Measurements from ENCODE around the gene ANGPTL5. TPM values are rescaled to one million over a fixed set of nuclear protein-coding genes. Genes with fewer than 3 reads are reported as not detected.

ANGPTL5 gene
- total and polyA plus RNA-seq, 9 of the 15 experiments (the other 6 are each of a cell fraction or from before 2014, with no cell fraction given): 0.03 TPM; not detected in 8

GRCh38 chr11:101912823-101913284, 3.5 kb downstream of the ANGPTL5 start:
- 0% methylated on average over 3 of the region's 3 CpGs for WGBS (ENCODE audit: insufficient coverage, low coverage, missing lambda C conversion rate)
- H3K4me2 ChIP-seq (ENCODE audit: insufficient read depth, low read length): no peak overlapping the region
- in situ Hi-C loops (cut with MboI): no loop called here
- intact Hi-C loops (cut with micrococcal nuclease): no loop called here
- ChIA-PET POLR2A (no interaction called here), CTCF (ENCODE audit: low intra/inter-chr PET ratio) (no interaction called here)
- no peaks in the 10 kb centered on the region for H3K27me3 ChIP-seq (ENCODE audit: control insufficient read depth in 2 of 2, insufficient read depth in 2 of 2, low read length in 2 of 2)
- no TSS peak for BruUV-seq (replicated peaks)
- ATAC-seq: no peak
- no peak overlapping the region for H2AFZ ChIP-seq (ENCODE audit: low read depth, low read length)
- H4K20me1 ChIP-seq (replicated peaks; ENCODE audit: control insufficient read depth, insufficient read depth, low read length): no peaks in the 10 kb centered on the region
- no peaks in the 10 kb centered on the region for H3K9me1 ChIP-seq (ENCODE audit: control insufficient read depth, insufficient read depth, low read length)
- DNase-seq (ENCODE audit: extremely low read depth in 1 of 4, low spot score in 3 of 4): no peak
- no peaks in the 10 kb centered on the region for H3K79me2 ChIP-seq (ENCODE audit: control insufficient read depth, insufficient read depth, low read length)
- no peaks in the 10 kb centered on the region for H3K36me3 ChIP-seq (ENCODE audit: control insufficient read depth, insufficient read depth, low read length)
- H3K9me3 ChIP-seq (replicated peaks; ENCODE audit: control insufficient read depth, insufficient read depth, low read depth, low read length): no peaks in the 10 kb centered on the region
- FAIRE-seq: no peak
- H3K4me3 ChIP-seq: no peak overlapping the region
- no peak overlapping the region for H3K27ac ChIP-seq (ENCODE audit: extremely low read depth, low read depth, low read length)
- H3K9ac ChIP-seq (ENCODE audit: insufficient read depth in 1 of 2, low read depth in 2 of 2, low read length in 2 of 2): no peak overlapping the region
- H3K4me1 ChIP-seq (replicated peaks in 1 of 2; ENCODE audit: control insufficient read depth in 2 of 2, insufficient read depth in 2 of 2, low read length in 2 of 2): peaks cover 0 to 8% of the 10 kb centered on the region in 2 experiments; a peak in 1 of 5 replicates
- TF ChIP-seq, protein P1, sequence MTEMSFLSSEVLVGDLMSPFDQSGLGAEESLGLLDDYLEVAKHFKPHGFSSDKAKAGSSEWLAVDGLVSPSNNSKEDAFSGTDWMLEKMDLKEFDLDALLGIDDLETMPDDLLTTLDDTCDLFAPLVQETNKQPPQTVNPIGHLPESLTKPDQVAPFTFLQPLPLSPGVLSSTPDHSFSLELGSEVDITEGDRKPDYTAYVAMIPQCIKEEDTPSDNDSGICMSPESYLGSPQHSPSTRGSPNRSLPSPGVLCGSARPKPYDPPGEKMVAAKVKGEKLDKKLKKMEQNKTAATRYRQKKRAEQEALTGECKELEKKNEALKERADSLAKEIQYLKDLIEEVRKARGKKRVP (CRISPR knock-in tag; IDR thresholded peaks at IDR 0.05): no peak
- no peak for TF ChIP-seq EZH2 (IDR thresholded peaks at IDR 0.05; ENCODE audit: borderline replicate concordance, low read depth, low read length)
- no peak for TF ChIP-seq ETV5 (CRISPR knock-in tag; IDR thresholded peaks at IDR 0.05; ENCODE audit: low read depth)
- no peak for TF ChIP-seq LARP7 (IDR thresholded peaks at IDR 0.05)
- TF ChIP-seq KAT8 (IDR thresholded peaks at IDR 0.05; ENCODE audit: low read depth): no peak

- 6% methylated on average over 2 of the region's 2 CpGs for WGBS (ENCODE audit: insufficient coverage, low coverage, missing lambda C conversion rate)
- Histone ChIP-seq H3K4me1 (replicated peaks in 1 of 2; ENCODE audit: control insufficient read depth in 2 of 2, insufficient read depth in 2 of 2, low read length in 2 of 2) (no peaks in the 10 kb centered on the region), H3K27ac (ENCODE audit: extremely low read depth, low read depth, low read length) (no peak overlapping the region), H2AFZ (ENCODE audit: low read depth, low read length) (no peak overlapping the region), H3K4me2 (ENCODE audit: insufficient read depth, low read length) (no peak overlapping the region), H3K79me2 (ENCODE audit: control insufficient read depth, insufficient read depth, low read length) (no peaks in the 10 kb centered on the region), H3K36me3 (ENCODE audit: control insufficient read depth, insufficient read depth, low read length) (no peaks in the 10 kb centered on the region), H3K9me3 (replicated peaks; ENCODE audit: control insufficient read depth, insufficient read depth, low read depth, low read length) (no peaks in the 10 kb centered on the region), H3K27me3 (ENCODE audit: control insufficient read depth in 2 of 2, insufficient read depth in 2 of 2, low read length in 2 of 2) (no peaks in the 10 kb centered on the region), H4K20me1 (replicated peaks; ENCODE audit: control insufficient read depth, insufficient read depth, low read length) (no peaks in the 10 kb centered on the region), H3K4me3 (no peak overlapping the region), H3K9me1 (ENCODE audit: control insufficient read depth, insufficient read depth, low read length) (no peaks in the 10 kb centered on the region), H3K9ac (ENCODE audit: insufficient read depth in 1 of 2, low read depth in 2 of 2, low read length in 2 of 2) (no peak overlapping the region)
- BruUV-seq (replicated peaks): no TSS peak
- POLR2A ChIA-PET: no interaction called here
- FAIRE-seq (no peak), DNase-seq (ENCODE audit: extremely low read depth in 1 of 4, low spot score in 3 of 4) (no peak), ATAC-seq (no peak)
- intact Hi-C loops (cut with micrococcal nuclease) (no loop called here), in situ Hi-C loops (cut with MboI) (no loop called here)
- CTCF ChIA-PET (ENCODE audit: low intra/inter-chr PET ratio): no interaction called here
- TF ChIP-seq CCNT2 (IDR thresholded peaks at IDR 0.05; ENCODE audit: borderline replicate concordance, extremely low read depth, insufficient read length, low read depth, low read length) (no peak), CHD1 (IDR thresholded peaks at IDR 0.05; ENCODE audit: low read length) (no peak), HNRNPLL (IDR thresholded peaks at IDR 0.05; ENCODE audit: low read depth, low read length, poor library complexity, severe bottlenecking) (no peak), RNF219 (CRISPR knock-in tag; IDR thresholded peaks at IDR 0.05) (no peak), HDGF (IDR thresholded peaks at IDR 0.05) (no peak), EP400 (IDR thresholded peaks at IDR 0.05) (no peak), FOXA1 (IDR thresholded peaks at IDR 0.05; ENCODE audit: borderline replicate concordance) (no peak), NFE2L1 (tag; IDR thresholded peaks at IDR 0.05; ENCODE audit: borderline replicate concordance, low read depth) (no peak)
Observed at GRCh38 chr11:101909087-101909486, 7.2 kb downstream of the ANGPTL5 start.
